Activated B cell treated with CpG ODN at 0.5 μM for 24 hours (primary cell): Measurements from ENCODE around the gene ERICH3. TPM values are rescaled to one million over a fixed set of nuclear protein-coding genes. Genes with fewer than 3 reads are reported as not detected.
A peak's percentile ranks its signal among the peaks of the same experiment; 100 is the strongest.

Source experiments
- ATAC-seq: fragments of 200-7000 bp; cut with Tn5 transposase; one replicate; pipeline ENCODE4 v1.10.0; 2021; ENCODE audit warnings: low read depth, mild to moderate bottlenecking, moderate library complexity
- CTCF ChIA-PET: fragments of 350-600 bp; sonication (Branson Sonifier 250); formaldehyde crosslinking; loops from one replicate; lab custom pipeline; 2021; ENCODE audit warnings: antibody characterized with exemption; lab: Charles Lee
- POLR2A ChIA-PET: fragments of 350-600 bp; sonication (Branson Sonifier 250); formaldehyde crosslinking; loops from one replicate; lab custom pipeline; 2021; ENCODE audit warnings: antibody characterized with exemption; lab: Charles Lee
- DNase-seq: peaks from one replicate; pipeline ENCODE4 v3.0.0; 2022
- H3K27ac Mint-ChIP-seq: one replicate; pipeline ENCODE4 v1.8.0; 2020; ENCODE audit warnings: mixed read lengths
- H3K27me3 Mint-ChIP-seq: one replicate; pipeline ENCODE4 v1.8.0; 2021; ENCODE audit warnings: mixed read lengths
- H3K36me3 Mint-ChIP-seq: one replicate; pipeline ENCODE4 v1.8.0; 2021; ENCODE audit warnings: low read depth, mixed read lengths
- H3K4me1 Mint-ChIP-seq: one replicate; pipeline ENCODE4 v1.8.0; 2021; ENCODE audit warnings: mixed read lengths
- H3K4me3 Mint-ChIP-seq: one replicate; pipeline ENCODE4 v1.8.0; 2020; ENCODE audit warnings: mild to moderate bottlenecking, mixed read lengths
- H3K9me3 Mint-ChIP-seq: one replicate; pipeline ENCODE4 v1.8.0; 2020; ENCODE audit warnings: mixed read lengths
- CTCF ChIP-seq: fragments of 200-600 bp; IDR thresholded peaks from one replicate; pipeline ENCODE4 v1.8.0; 2022; ENCODE audit warnings: antibody characterized with exemption, mild to moderate bottlenecking
- intact Hi-C: fragments of 100-400 bp; cut with micrococcal nuclease; formaldehyde crosslinking; loops from one replicate; pipeline ENCODE4 v1.15.1; 2024
- total RNA-seq: library from RNA; stranded (reverse); gene quantifications from 2 replicates; pipeline ENCODE4 v1.2.3, GENCODE V29; 2022

ERICH3 gene
- total RNA-seq, 1 donor from 2014 or later, result 0.49 TPM

DNA sequence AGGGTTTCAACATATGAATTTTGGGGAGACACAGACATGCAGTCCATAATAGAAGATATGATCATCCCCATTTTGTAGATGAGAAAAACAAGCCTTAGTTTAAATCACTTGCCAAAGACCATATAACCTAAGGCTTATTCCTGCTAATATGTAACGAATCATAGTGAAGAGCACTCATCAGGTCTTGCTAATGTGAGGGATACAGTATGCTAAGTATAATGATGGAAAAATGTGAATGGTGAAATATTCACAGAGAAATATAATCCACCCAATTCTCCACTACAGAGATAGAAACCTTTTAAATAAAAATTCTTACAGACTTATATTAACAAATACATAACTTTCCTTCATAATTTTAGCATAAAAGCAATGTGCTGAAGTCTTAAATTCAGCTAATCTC lies 18.9 kb downstream of the ERICH3 start:
- H3K27ac Mint-ChIP-seq, result no peak overlapping the region
- H3K4me1 Mint-ChIP-seq, result peaks cover 33% of the 10 kb centered on the region
- intact Hi-C loops, result no loop called here
- no peak for TF ChIP-seq CTCF
- ATAC-seq (no peak), DNase-seq (no peak)
- ChIA-PET POLR2A (interaction anchor here (0.6 kb wide), 1 partner anchor 1085 kb away, joined by 3 read pairs; no protein-coding TSS in a partner anchor), CTCF (no interaction called here)
- H3K9me3 Mint-ChIP-seq, result peaks cover 8% of the 10 kb centered on the region
- no peaks in the 10 kb centered on the region for H3K27me3 Mint-ChIP-seq
- H3K4me3 Mint-ChIP-seq, result no peak overlapping the region
- H3K36me3 Mint-ChIP-seq, result no peaks in the 10 kb centered on the region

DNA sequence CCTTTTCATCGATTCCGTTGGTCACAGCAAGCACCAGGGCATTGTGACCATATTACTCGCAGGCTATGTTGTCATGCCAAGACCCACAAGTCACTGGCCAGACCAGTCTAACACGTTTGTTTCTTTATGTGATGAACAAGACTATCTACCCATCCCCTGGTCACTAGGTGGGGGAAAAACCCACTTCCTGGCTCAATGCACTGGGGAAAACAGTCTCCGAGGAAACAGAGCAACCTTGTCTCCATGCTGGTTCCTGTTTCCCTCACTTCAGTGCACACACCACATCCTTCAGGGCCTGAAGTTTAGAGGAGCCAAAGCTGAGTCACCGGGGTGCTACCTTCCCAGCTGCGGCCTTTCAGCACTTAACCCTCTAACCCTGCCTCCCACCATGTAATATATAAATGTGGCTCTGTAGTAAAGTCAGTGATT lies 20.9 kb downstream of the ERICH3 start:
- peak overlapping the region; percentile 77 for H3K27ac Mint-ChIP-seq
- intact Hi-C loops, result loop anchor here (1.0 to 2.0 kb wide), 4 partner anchors 22 to 454 kb away; partner anchors contain the start of genes CRYZ, FPGT, LRRIQ3 and TYW3
- DNase-seq, result peak; percentile 23
- no peak for TF ChIP-seq CTCF
- no peaks in the 10 kb centered on the region for H3K9me3 Mint-ChIP-seq
- no peaks in the 10 kb centered on the region for H3K36me3 Mint-ChIP-seq
- H3K4me1 Mint-ChIP-seq, result peaks cover 31% of the 10 kb centered on the region
- ChIA-PET CTCF (interaction anchor here (0.8 to 1.8 kb wide), 3 partner anchors 12 to 81 kb away, joined by 3 to 11 read pairs (median 4); no protein-coding TSS in a partner anchor), POLR2A (interaction anchor here (0.7 to 1.1 kb wide), 3 partner anchors 10 to 81 kb away, joined by 3 to 5 read pairs (median 3); no protein-coding TSS in a partner anchor)
- peak; percentile 96 for ATAC-seq
- peak overlapping the region; percentile 44 for H3K4me3 Mint-ChIP-seq
- H3K27me3 Mint-ChIP-seq, result no peaks in the 10 kb centered on the region

- ChIA-PET CTCF (no interaction called here), POLR2A (no interaction called here)
- intact Hi-C loops, result no loop called here
- ATAC-seq (no peak), DNase-seq (no peak)
- Mint-ChIP-seq H3K4me1 (peaks cover 31% of the 10 kb centered on the region), H3K27me3 (no peaks in the 10 kb centered on the region), H3K27ac (no peak overlapping the region), H3K4me3 (no peak overlapping the region), H3K36me3 (no peaks in the 10 kb centered on the region), H3K9me3 (no peaks in the 10 kb centered on the region)
- TF ChIP-seq CTCF, result no peak
These were observed 23.0 kb downstream of the ERICH3 start for GRCh38 chr1:74650561-74650960.

DNA sequence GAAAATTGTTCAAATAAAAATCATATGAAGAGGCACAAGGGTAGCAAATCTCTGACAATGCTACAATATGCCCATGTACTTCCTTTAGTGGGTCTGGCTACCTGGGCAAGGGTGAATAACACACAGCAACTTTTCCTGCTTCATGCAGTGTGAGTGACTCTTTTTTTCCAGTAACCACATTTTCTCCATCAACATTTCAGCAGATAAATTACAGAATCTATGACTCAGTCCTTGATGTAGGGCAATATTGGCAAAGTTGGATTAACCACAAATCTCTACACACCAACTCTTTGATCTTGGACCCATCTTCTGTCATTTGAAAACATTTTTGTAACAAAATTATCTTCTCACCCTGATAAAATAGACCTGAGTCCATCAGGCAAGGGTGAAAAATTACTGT lies 31.7 kb downstream of the ERICH3 start:
- Mint-ChIP-seq H3K9me3 (no peaks in the 10 kb centered on the region), H3K27ac (no peak overlapping the region), H3K4me1 (no peaks in the 10 kb centered on the region), H3K36me3 (no peaks in the 10 kb centered on the region), H3K27me3 (no peaks in the 10 kb centered on the region), H3K4me3 (no peak overlapping the region)
- ATAC-seq (no peak), DNase-seq (no peak)
- ChIA-PET CTCF (no interaction called here), POLR2A (no interaction called here)
- TF ChIP-seq CTCF, result no peak
- intact Hi-C loops, result no loop called here

- Mint-ChIP-seq H3K36me3 (no peaks in the 10 kb centered on the region), H3K27ac (no peak overlapping the region), H3K4me3 (no peak overlapping the region), H3K9me3 (no peaks in the 10 kb centered on the region), H3K27me3 (no peaks in the 10 kb centered on the region), H3K4me1 (no peaks in the 10 kb centered on the region)
- CTCF ChIA-PET, result no interaction called here
- ATAC-seq (no peak), DNase-seq (no peak)
- intact Hi-C loops, result no loop called here
- TF ChIP-seq CTCF, result no peak
- POLR2A ChIA-PET, result no interaction called here
These were observed 32.4 kb downstream of the ERICH3 start for GRCh38 chr1:74641161-74641560.
